Caco-2 (cell line): ENCODE measurements around the gene CDHR2. TPM values are rescaled to one million over a fixed set of nuclear protein-coding genes. Genes with fewer than 3 reads are reported as not detected.

Source experiments
- BruUV-seq: library from RNA; stranded (reverse); fragments of 400-500 nt; replicated peaks from 2 replicates; lab custom pipeline; 2021; lab: Mats Ljungman, UMichigan
- CTCF ChIA-PET: fragments of 300-600 bp; sonication (Branson Sonifier 250); formaldehyde crosslinking; loops from one replicate; lab custom pipeline; 2022; ENCODE audit warnings: antibody characterized with exemption; lab: Charles Lee
- POLR2A ChIA-PET: fragments of 300-600 bp; sonication (Branson Sonifier 250); formaldehyde crosslinking; loops from one replicate; lab custom pipeline; 2022; ENCODE audit warnings: antibody characterized with exemption; lab: Charles Lee
- DNase-seq, 2 experiments: peaks; one replicate each; pipeline versions ENCODE4 v3.0.0 to v3.0.0-alpha.2; 2020 to 2022
- H3K27me3 ChIP-seq: replicated peaks from 2 replicates; pipeline ENCODE4 v1.6.0; 2011; ENCODE audit warnings: low read length; ENCODE audit not compliant: control insufficient read depth, insufficient read depth
- H3K36me3 ChIP-seq: 2 replicates; pipeline ENCODE4 v1.5.1; 2011; ENCODE audit warnings: low read length; ENCODE audit not compliant: control insufficient read depth, insufficient read depth
- H3K4me1 ChIP-seq: fragments of 250-450 bp; sonication (Bioruptor Pico); 2 replicates; pipeline ENCODE4 v1.5.1; 2020; ENCODE audit warnings: mild to moderate bottlenecking
- H3K4me3 ChIP-seq: 2 replicates; pipeline ENCODE4 v1.5.1; 2011; ENCODE audit warnings: low read depth, mild to moderate bottlenecking, control low read depth, low read length
- H3K9me3 ChIP-seq: fragments of 250-450 bp; sonication (Bioruptor Pico); 2 replicates; pipeline ENCODE4 v1.5.1; 2020; ENCODE audit warnings: mild to moderate bottlenecking, moderate library complexity
- H3K27ac Mint-ChIP-seq: one replicate; pipeline ENCODE4 v1.8.0; 2022; ENCODE audit warnings: mixed read lengths; ENCODE audit not compliant: unreplicated experiment
- H3K27me3 Mint-ChIP-seq: one replicate; pipeline ENCODE4 v1.8.0; 2022; ENCODE audit warnings: mixed read lengths; ENCODE audit not compliant: insufficient read depth, unreplicated experiment
- H3K36me3 Mint-ChIP-seq: one replicate; pipeline ENCODE4 v1.8.0; 2022; ENCODE audit warnings: mild to moderate bottlenecking, mixed read lengths; ENCODE audit not compliant: insufficient read depth, unreplicated experiment
- H3K4me1 Mint-ChIP-seq: one replicate; pipeline ENCODE4 v1.8.0; 2022; ENCODE audit warnings: low read depth, mixed read lengths; ENCODE audit not compliant: unreplicated experiment
- H3K4me3 Mint-ChIP-seq: one replicate; pipeline ENCODE4 v1.8.0; 2022; ENCODE audit warnings: mild to moderate bottlenecking, moderate library complexity, mixed read lengths; ENCODE audit not compliant: unreplicated experiment
- H3K9me3 Mint-ChIP-seq: one replicate; pipeline ENCODE4 v1.8.0; 2022; ENCODE audit warnings: mixed read lengths; ENCODE audit not compliant: unreplicated experiment
- CTCF ChIP-seq, 2 experiments: fragments of 200-600 bp in 1 of 2; IDR thresholded peaks; 1 replicate in 1 of 2; 2 replicates in 1 of 2; pipeline versions ENCODE4 v1.5.1 to v1.8.0; 2011 to 2022; ENCODE audit warnings: antibody characterized with exemption in 1 of 2, control low read depth in 1 of 2, inconsistent platforms in 1 of 2, low read depth in 1 of 2, low read length in 1 of 2, mild to moderate bottlenecking in 1 of 2, moderate library complexity in 1 of 2; ENCODE audit not compliant: insufficient read depth in 1 of 2, severe bottlenecking in 1 of 2, unreplicated experiment in 1 of 2
- intact Hi-C: fragments of 100-400 bp; cut with micrococcal nuclease; formaldehyde crosslinking; loops from one replicate; pipeline ENCODE4 v1.10.0; 2022; ENCODE audit not compliant: unreplicated experiment
- total RNA-seq: library from RNA; stranded (reverse); gene quantifications from 2 replicates; pipeline ENCODE4 v1.2.3, GENCODE V29; 2022

Gene CDHR2
- total RNA-seq, 1 experiment from 2014 or later = 0.59 TPM

GRCh38 chr5:176592573-176592972 is 43.4 kb downstream of the CDHR2 start:
- Histone ChIP-seq H3K27me3 (no peaks in the 10 kb centered on the region), H3K36me3 (no peaks in the 10 kb centered on the region), H3K4me1 (no peaks in the 10 kb centered on the region), H3K9me3 (peaks cover 7% of the 10 kb centered on the region), H3K4me3 (no peak overlapping the region)
- no TSS peak for BruUV-seq
- peaks cover 13% of the 10 kb centered on the region for H3K9me3 Mint-ChIP-seq
- peaks cover 11% of the 10 kb centered on the region for H3K36me3 Mint-ChIP-seq
- no peak overlapping the region for H3K4me3 Mint-ChIP-seq
- no peak for TF ChIP-seq CTCF (IDR thresholded peaks at IDR 0.05; ENCODE audit: insufficient read depth in 1 of 2, low read depth in 1 of 2, low read length in 1 of 2, severe bottlenecking in 1 of 2, unreplicated experiment in 1 of 2)
- intact Hi-C loops = no loop called here
- no peaks in the 10 kb centered on the region for H3K4me1 Mint-ChIP-seq
- ChIA-PET POLR2A (interaction anchor here (0.5 kb wide), 1 partner anchor 132 kb away, joined by 6 read pairs; no protein-coding TSS in a partner anchor), CTCF (no interaction called here)
- no peak for DNase-seq
- H3K27ac Mint-ChIP-seq = no peak overlapping the region
- H3K27me3 Mint-ChIP-seq = peaks cover 3% of the 10 kb centered on the region

- ChIA-PET POLR2A (no interaction called here), CTCF (no interaction called here)
- Mint-ChIP-seq H3K27me3 (peaks cover 1% of the 10 kb centered on the region), H3K27ac (no peak overlapping the region), H3K4me1 (no peaks in the 10 kb centered on the region), H3K36me3 (peaks cover 11% of the 10 kb centered on the region), H3K9me3 (peaks cover 5% of the 10 kb centered on the region), H3K4me3 (no peak overlapping the region)
- intact Hi-C loops = no loop called here
- Histone ChIP-seq H3K27me3 (no peaks in the 10 kb centered on the region), H3K4me1 (no peaks in the 10 kb centered on the region), H3K36me3 (no peaks in the 10 kb centered on the region), H3K4me3 (no peak overlapping the region), H3K9me3 (peaks cover 7% of the 10 kb centered on the region)
- no peak for DNase-seq
- BruUV-seq = no TSS peak
- no peak for TF ChIP-seq CTCF (IDR thresholded peaks at IDR 0.05; ENCODE audit: insufficient read depth in 1 of 2, low read depth in 1 of 2, low read length in 1 of 2, severe bottlenecking in 1 of 2, unreplicated experiment in 1 of 2)
These were observed 44.2 kb downstream of the CDHR2 start for GRCh38 chr5:176593273-176593869.

- TF ChIP-seq CTCF (IDR thresholded peaks at IDR 0.05; ENCODE audit: insufficient read depth in 1 of 2, low read depth in 1 of 2, low read length in 1 of 2, severe bottlenecking in 1 of 2, unreplicated experiment in 1 of 2) = no peak
- H3K36me3 ChIP-seq = no peaks in the 10 kb centered on the region
- intact Hi-C loops = no loop called here
- no peaks in the 10 kb centered on the region for H3K27me3 ChIP-seq
- Mint-ChIP-seq H3K27me3 (no peaks in the 10 kb centered on the region), H3K4me3 (no peak overlapping the region), H3K4me1 (no peaks in the 10 kb centered on the region), H3K9me3 (no peaks in the 10 kb centered on the region), H3K36me3 (peaks cover 11% of the 10 kb centered on the region), H3K27ac (no peak overlapping the region)
- H3K4me3 ChIP-seq = no peak overlapping the region
- no peak for DNase-seq
- ChIA-PET POLR2A (no interaction called here), CTCF (no interaction called here)
- peaks cover 7% of the 10 kb centered on the region for H3K9me3 ChIP-seq
- H3K4me1 ChIP-seq = no peaks in the 10 kb centered on the region
- no TSS peak for BruUV-seq
These were observed 45.4 kb downstream of the CDHR2 start for GRCh38 chr5:176594554-176594953.
